Adrenal gland (tissue), 5 donors: ENCODE measurements around the gene AGAP1.

Experiments
- CTCF ChIP-seq, 6 experiments: fragments of 450-650 bp in 4 of 6; fragments of 200-600 bp in 2 of 6; sonication (generic) in 1 of 6; IDR thresholded peaks; 1 replicate in 5 of 6; 2 replicates in 1 of 6; pipeline versions ENCODE4 v1.5.1 to v1.8.0; 2016 to 2021; ENCODE audit warnings: antibody characterized with exemption in 6 of 6, mild to moderate bottlenecking in 2 of 6, moderate library complexity in 1 of 6
- POLR2A ChIP-seq, 2 donors: fragments of 450-650 bp; IDR thresholded peaks; one replicate each; pipeline ENCODE4 v1.6.1; 2017; ENCODE audit warnings: antibody characterized with exemption in 2 of 2, mild to moderate bottlenecking in 2 of 2, moderate library complexity in 1 of 2
- donor health status: DM: no; HTN: no; CAD: no.

GRCh38 chr2:235951982-235952381, 458.1 kb downstream of the AGAP1 start:
- TF ChIP-seq CTCF (IDR thresholded peaks at IDR 0.05) (no peak), POLR2A (IDR thresholded peaks at IDR 0.05) (no peak)
